ENCODE results near the gene SRSF2. TPM values are rescaled to one million over a fixed set of nuclear protein-coding genes. Genes with fewer than 3 reads are reported as not detected.
A peak's percentile ranks its signal among the peaks of the same experiment; 100 is the strongest.

SRSF2 gene
- total and polyA plus RNA-seq, 9 of the 15 experiments (the other 6 are each of a cell fraction or from before 2014, with no cell fraction given), result 161 to 583 (median 393) TPM

DNA sequence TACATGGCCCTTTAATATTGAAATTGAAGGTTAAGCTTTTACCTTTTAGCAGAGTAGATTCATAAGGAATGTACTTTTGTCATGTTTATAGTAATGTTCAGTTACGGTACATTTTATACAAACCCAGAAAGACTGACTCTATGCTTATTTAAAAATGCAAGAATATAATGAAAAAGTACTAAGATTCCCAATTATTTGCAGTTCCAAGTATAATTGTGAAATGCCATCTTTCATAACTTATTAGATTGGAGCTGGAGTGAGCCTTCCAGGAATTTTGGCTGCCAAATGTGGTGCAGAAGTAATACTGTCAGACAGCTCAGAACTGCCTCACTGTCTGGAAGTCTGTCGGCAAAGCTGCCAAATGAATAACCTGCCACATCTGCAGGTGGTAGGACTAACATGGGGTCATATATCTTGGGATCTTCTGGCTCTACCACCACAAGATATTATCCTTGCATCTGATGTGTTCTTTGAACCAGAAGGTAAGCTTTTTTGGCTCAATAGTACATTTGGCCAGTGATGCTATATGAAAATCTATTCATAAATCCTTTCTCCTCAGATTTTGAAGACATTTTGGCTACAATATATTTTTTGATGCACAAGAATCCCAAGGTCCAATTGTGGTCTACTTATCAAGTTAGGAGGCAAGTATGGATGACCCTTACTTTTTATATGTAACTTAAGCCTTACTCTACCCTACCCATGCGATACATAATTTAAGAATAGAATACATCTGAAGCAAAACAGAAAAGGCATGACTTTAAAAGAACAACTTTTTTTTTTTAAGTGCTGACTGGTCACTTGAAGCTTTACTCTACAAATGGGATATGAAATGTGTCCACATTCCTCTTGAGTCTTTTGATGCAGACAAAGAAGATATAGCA, 4.2 kb downstream of the SRSF2 start (continued):
- TF ChIP-seq MAZ (CRISPR knock-in tag; conservative IDR thresholded peaks at IDR 0.05 in 1 of 2, IDR thresholded peaks at IDR 0.05 in 1 of 2), result no peak; a peak in 1 of 4 replicates
- no peak for TF ChIP-seq POU5F1 (IDR thresholded peaks at IDR 0.05; ENCODE audit: borderline replicate concordance, low read depth, low read length, partially characterized antibody)
- TF ChIP-seq, protein P1, sequence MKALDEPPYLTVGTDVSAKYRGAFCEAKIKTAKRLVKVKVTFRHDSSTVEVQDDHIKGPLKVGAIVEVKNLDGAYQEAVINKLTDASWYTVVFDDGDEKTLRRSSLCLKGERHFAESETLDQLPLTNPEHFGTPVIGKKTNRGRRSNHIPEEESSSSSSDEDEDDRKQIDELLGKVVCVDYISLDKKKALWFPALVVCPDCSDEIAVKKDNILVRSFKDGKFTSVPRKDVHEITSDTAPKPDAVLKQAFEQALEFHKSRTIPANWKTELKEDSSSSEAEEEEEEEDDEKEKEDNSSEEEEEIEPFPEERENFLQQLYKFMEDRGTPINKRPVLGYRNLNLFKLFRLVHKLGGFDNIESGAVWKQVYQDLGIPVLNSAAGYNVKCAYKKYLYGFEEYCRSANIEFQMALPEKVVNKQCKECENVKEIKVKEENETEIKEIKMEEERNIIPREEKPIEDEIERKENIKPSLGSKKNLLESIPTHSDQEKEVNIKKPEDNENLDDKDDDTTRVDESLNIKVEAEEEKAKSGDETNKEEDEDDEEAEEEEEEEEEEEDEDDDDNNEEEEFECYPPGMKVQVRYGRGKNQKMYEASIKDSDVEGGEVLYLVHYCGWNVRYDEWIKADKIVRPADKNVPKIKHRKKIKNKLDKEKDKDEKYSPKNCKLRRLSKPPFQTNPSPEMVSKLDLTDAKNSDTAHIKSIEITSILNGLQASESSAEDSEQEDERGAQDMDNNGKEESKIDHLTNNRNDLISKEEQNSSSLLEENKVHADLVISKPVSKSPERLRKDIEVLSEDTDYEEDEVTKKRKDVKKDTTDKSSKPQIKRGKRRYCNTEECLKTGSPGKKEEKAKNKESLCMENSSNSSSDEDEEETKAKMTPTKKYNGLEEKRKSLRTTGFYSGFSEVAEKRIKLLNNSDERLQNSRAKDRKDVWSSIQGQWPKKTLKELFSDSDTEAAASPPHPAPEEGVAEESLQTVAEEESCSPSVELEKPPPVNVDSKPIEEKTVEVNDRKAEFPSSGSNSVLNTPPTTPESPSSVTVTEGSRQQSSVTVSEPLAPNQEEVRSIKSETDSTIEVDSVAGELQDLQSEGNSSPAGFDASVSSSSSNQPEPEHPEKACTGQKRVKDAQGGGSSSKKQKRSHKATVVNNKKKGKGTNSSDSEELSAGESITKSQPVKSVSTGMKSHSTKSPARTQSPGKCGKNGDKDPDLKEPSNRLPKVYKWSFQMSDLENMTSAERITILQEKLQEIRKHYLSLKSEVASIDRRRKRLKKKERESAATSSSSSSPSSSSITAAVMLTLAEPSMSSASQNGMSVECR (CRISPR knock-in tag; IDR thresholded peaks at IDR 0.05), result no peak
- TF ChIP-seq, protein P2, sequence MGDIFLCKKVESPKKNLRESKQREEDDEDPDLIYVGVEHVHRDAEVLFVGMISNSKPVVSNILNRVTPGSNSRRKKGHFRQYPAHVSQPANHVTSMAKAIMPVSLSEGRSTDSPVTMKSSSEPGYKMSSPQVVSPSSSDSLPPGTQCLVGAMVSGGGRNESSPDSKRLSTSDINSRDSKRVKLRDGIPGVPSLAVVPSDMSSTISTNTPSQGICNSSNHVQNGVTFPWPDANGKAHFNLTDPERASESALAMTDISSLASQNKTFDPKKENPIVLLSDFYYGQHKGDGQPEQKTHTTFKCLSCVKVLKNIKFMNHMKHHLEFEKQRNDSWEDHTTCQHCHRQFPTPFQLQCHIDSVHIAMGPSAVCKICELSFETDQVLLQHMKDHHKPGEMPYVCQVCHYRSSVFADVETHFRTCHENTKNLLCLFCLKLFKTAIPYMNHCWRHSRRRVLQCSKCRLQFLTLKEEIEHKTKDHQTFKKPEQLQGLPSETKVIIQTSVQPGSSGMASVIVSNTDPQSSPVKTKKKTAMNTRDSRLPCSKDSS (IDR thresholded peaks at IDR 0.05; ENCODE audit: low read depth, partially characterized antibody), result no peak
- TF ChIP-seq, protein P3, sequence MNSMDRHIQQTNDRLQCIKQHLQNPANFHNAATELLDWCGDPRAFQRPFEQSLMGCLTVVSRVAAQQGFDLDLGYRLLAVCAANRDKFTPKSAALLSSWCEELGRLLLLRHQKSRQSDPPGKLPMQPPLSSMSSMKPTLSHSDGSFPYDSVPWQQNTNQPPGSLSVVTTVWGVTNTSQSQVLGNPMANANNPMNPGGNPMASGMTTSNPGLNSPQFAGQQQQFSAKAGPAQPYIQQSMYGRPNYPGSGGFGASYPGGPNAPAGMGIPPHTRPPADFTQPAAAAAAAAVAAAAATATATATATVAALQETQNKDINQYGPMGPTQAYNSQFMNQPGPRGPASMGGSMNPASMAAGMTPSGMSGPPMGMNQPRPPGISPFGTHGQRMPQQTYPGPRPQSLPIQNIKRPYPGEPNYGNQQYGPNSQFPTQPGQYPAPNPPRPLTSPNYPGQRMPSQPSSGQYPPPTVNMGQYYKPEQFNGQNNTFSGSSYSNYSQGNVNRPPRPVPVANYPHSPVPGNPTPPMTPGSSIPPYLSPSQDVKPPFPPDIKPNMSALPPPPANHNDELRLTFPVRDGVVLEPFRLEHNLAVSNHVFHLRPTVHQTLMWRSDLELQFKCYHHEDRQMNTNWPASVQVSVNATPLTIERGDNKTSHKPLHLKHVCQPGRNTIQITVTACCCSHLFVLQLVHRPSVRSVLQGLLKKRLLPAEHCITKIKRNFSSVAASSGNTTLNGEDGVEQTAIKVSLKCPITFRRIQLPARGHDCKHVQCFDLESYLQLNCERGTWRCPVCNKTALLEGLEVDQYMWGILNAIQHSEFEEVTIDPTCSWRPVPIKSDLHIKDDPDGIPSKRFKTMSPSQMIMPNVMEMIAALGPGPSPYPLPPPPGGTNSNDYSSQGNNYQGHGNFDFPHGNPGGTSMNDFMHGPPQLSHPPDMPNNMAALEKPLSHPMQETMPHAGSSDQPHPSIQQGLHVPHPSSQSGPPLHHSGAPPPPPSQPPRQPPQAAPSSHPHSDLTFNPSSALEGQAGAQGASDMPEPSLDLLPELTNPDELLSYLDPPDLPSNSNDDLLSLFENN (IDR thresholded peaks at IDR 0.05; ENCODE audit: low read depth in 2 of 2, low read length in 2 of 2), result 0 out of 4 replicates have a peak, but pooled peaks of 1 of the 2 experiments have one; percentile 5
- no peak for TF ChIP-seq TRIM24 (IDR thresholded peaks at IDR 0.05)
- no peak for TF ChIP-seq EHMT2 (IDR thresholded peaks at IDR 0.05)
- TF ChIP-seq ADNP (tag; IDR thresholded peaks at IDR 0.05), result no peak
- no peak for TF ChIP-seq NR4A1 (CRISPR knock-in tag; IDR thresholded peaks at IDR 0.05)
- no peak for TF ChIP-seq NR4A1 (tag; IDR thresholded peaks at IDR 0.05)
- TF ChIP-seq, protein P4, sequence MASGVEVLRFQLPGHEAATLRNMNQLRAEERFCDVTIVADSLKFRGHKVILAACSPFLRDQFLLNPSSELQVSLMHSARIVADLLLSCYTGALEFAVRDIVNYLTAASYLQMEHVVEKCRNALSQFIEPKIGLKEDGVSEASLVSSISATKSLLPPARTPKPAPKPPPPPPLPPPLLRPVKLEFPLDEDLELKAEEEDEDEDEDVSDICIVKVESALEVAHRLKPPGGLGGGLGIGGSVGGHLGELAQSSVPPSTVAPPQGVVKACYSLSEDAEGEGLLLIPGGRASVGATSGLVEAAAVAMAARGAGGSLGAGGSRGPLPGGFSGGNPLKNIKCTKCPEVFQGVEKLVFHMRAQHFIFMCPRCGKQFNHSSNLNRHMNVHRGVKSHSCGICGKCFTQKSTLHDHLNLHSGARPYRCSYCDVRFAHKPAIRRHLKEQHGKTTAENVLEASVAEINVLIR (CRISPR knock-in tag; IDR thresholded peaks at IDR 0.05), result no peak
- TF ChIP-seq FOXK1 (CRISPR knock-in tag; IDR thresholded peaks at IDR 0.05; ENCODE audit: borderline replicate concordance), result 0 out of 2 replicates have a peak, but pooled peaks have one; percentile 66
- TF ChIP-seq HLTF (IDR thresholded peaks at IDR 0.05), result no peak
- peak in 1 of 2 experiments; percentile 77; a peak in 2 of 4 replicates for TF ChIP-seq SIN3A (IDR thresholded peaks at IDR 0.05; ENCODE audit: borderline replicate concordance in 2 of 2, control insufficient read depth in 1 of 2, low read depth in 2 of 2, low read length in 2 of 2)

Data from K562 (cell line).